Pancreas (tissue), 10 donors: ENCODE measurements around the gene P2RX4. TPM values are rescaled to one million over a fixed set of nuclear protein-coding genes. Genes with fewer than 3 reads are reported as not detected.
A peak's percentile ranks its signal among the peaks of the same experiment; 100 is the strongest.

ENCODE experiments used
- ATAC-seq, 4 donors: fragments of 200-7000 bp; cut with Tn5 transposase; one replicate each; pipeline versions ENCODE4 v1.8.0 to v1.9.1; 2020; ENCODE audit warnings: mild to moderate bottlenecking in 4 of 4, moderate library complexity in 4 of 4
- DNase-seq, 6 donors: peaks; one replicate each; pipeline ENCODE4 v3.0.0-alpha.2; 2020
- FAIRE-seq: peaks from 2 replicates; lab custom pipeline; 2012; peaks lifted over from hg19 to GRCh38; lab: Jason Lieb, UNC
- H3K27ac ChIP-seq, 4 donors: fragments of 200-600 bp; sonication (generic); 1 replicate in 3 of 4; 2 replicates in 1 of 4; pipeline versions ENCODE4 v1.5.0 to v1.8.0; 2020
- H3K27me3 ChIP-seq, 4 donors: fragments of 200-600 bp; one replicate each; pipeline ENCODE4 v1.8.0; 2021
- H3K36me3 ChIP-seq, 3 donors: fragments of 200-600 bp; sonication (generic) in 1 of 3; one replicate each; pipeline versions ENCODE4 v1.5.0 to v1.8.0; 2020 to 2021
- H3K4me1 ChIP-seq, 3 donors: fragments of 200-600 bp; one replicate each; pipeline ENCODE4 v1.8.0; 2021
- H3K4me3 ChIP-seq, 4 donors: fragments of 200-600 bp; sonication (generic) in 2 of 4; one replicate each; pipeline versions ENCODE4 v1.5.0 to v1.8.0; 2020 to 2021
- H3K9me3 ChIP-seq, 4 donors: fragments of 200-600 bp; one replicate each; pipeline ENCODE4 v1.8.0; 2021
- WGBS, 2 donors: extraction: QIAGEN DNeasy Blood & Tissue Kit; methylation state at CpG; one replicate each; pipeline ENCODE4 v1.1.7; 2013; 5-methylcytosine and 5-hydroxymethylcytosine counted together
- intact Hi-C, 3 donors: fragments of 100-400 bp; cut with DNase I; formaldehyde crosslinking; loops; one replicate each; pipeline versions ENCODE4 v1.11.1 to v1.14.2; 2022
- polyA plus RNA-seq, 2 donors: library from polyadenylated mRNA; stranded (reverse); fragments of 200-250 nt; gene quantifications; one replicate each; pipeline ENCODE4 v1.2.3, GENCODE V29; 2013
- total RNA-seq, 6 donors: library from RNA; stranded (reverse); fragmentation: NEBNext Ultra II Directional in 4 of 6; extraction: Animal tissue kit (Norgen Biotek cat#: 25700) in 4 of 6; gene quantifications; one replicate each; pipeline versions ENCODE4 v1.2.1 to v1.2.4, GENCODE V29; 2021 to 2023
- TF ChIP-seq, protein P1 (sequence below), 4 donors: fragments of 200-600 bp; sonication (generic) in 3 of 4; IDR thresholded peaks; one replicate each; pipeline versions ENCODE4 v1.5.0 to v1.8.0; 2021; ENCODE audit warnings: antibody characterized with exemption in 4 of 4
- donor health status: healthy with polysubstance abuse.
- donor health status: DM: no; HTN: no; CAD: no; lungs with moderate emphysema.
- donor health status: DM: no; HTN: no; CAD: no.
- donor health status: control.
- donor health status: control.
- donor health status: Bipolar disorder and iron deficiency.
- donor health status: DM: yes; HTN: yes; CAD: no.
- donor health status: DM: no; HTN: no; CAD: no.
- donor health status: DM: no; HTN: no; CAD: no.
- donor health status: DM: yes; HTN: yes; CAD: no.

P2RX4 gene
- total and polyA plus RNA-seq, 8 donors = 27.5 to 60.1 (median 33.1) TPM

DNA sequence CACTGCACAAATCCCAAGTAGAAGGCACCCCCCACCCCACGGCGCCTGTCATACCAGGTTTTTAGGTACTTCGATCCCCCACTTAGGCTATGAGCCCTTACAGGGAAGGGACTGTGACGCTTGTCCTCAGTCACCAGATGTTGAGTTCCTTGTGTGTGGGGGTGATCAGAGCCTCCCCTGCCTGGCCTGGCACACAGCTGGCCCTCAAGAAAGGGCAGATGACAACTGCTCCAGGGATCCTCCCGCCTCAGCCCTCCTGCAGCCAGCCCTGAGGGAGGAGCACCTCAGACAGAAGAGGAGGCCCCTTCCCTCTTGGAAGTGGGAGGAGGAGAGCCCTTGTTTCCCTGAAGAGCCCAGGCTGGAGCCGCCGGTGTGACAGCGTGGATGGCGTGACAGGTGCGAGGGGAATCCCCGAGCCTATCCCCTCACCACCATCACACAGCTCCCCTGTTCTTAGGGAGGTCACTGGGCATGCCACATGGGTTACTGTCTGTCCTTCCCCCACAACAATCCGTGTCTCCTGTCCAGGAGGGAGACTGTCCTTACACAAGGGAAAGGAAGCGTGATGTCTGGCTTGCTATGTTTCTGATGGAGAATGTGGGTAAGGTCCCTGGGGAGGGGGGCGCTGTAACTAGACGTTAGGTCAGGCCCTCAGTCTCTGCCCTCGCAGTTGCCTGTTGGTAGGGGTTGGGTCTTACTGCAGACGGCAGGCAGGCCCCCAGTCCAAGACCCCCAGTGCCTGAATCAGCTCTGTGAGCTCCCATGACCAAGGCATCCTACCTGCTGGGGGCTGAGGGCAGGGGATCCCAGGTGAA lies 31.4 kb downstream of the P2RX4 start:
- intact Hi-C loops = no loop called here
- TF ChIP-seq, protein P1, sequence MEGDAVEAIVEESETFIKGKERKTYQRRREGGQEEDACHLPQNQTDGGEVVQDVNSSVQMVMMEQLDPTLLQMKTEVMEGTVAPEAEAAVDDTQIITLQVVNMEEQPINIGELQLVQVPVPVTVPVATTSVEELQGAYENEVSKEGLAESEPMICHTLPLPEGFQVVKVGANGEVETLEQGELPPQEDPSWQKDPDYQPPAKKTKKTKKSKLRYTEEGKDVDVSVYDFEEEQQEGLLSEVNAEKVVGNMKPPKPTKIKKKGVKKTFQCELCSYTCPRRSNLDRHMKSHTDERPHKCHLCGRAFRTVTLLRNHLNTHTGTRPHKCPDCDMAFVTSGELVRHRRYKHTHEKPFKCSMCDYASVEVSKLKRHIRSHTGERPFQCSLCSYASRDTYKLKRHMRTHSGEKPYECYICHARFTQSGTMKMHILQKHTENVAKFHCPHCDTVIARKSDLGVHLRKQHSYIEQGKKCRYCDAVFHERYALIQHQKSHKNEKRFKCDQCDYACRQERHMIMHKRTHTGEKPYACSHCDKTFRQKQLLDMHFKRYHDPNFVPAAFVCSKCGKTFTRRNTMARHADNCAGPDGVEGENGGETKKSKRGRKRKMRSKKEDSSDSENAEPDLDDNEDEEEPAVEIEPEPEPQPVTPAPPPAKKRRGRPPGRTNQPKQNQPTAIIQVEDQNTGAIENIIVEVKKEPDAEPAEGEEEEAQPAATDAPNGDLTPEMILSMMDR (IDR thresholded peaks at IDR 0.05) = no peak
- DNase-seq = no peak
- peaks cover 14 to 26% (median 20%) of the 10 kb centered on the region in 3 donors for H3K4me1 ChIP-seq
- H3K27me3 ChIP-seq = no peaks in the 10 kb centered on the region
- no peak overlapping the region for H3K27ac ChIP-seq
- no peak for FAIRE-seq
- H3K36me3 ChIP-seq = no peaks in the 10 kb centered on the region
- no peaks in the 10 kb centered on the region for H3K9me3 ChIP-seq
- ATAC-seq = no peak
- WGBS, 2 donors = 85 to 87% methylated on average over 17 of the region's 17 CpGs
- no peak overlapping the region for H3K4me3 ChIP-seq

DNA sequence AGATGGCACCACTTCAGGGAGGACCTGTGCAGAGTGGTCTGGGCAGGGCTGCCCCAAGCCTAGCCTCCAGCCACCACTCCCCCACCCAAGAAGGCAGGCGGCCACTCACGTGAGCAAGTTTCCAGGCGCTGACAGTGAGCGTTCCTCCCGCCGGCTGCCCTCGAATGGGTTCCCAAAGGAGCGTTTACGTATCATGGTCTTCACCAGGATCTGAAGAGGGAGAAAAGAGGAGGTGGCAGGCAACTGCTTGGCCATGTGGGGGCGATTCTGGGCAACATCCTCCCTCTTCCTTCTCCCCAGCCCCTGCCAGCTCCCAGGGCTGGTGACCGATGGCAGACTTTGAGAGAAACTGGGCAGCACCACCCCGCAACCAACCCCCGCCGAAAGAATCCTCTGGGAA lies 35.1 kb downstream of the P2RX4 start:
- ATAC-seq = no peak
- Histone ChIP-seq H3K4me1 (no peaks in the 10 kb centered on the region), H3K36me3 (peaks cover 0 to 15% (median 9%) of the 10 kb centered on the region in 3 donors), H3K27ac (no peak overlapping the region), H3K27me3 (no peaks in the 10 kb centered on the region), H3K4me3 (no peak overlapping the region), H3K9me3 (no peaks in the 10 kb centered on the region)
- WGBS, 2 donors = 92 to 98% methylated on average over 14 of the region's 14 CpGs
- DNase-seq = peak in 1 of 6 donors; percentile 49
- intact Hi-C loops = no loop called here
- no peak for FAIRE-seq
- TF ChIP-seq, protein P1 (IDR thresholded peaks at IDR 0.05) = no peak

DNA sequence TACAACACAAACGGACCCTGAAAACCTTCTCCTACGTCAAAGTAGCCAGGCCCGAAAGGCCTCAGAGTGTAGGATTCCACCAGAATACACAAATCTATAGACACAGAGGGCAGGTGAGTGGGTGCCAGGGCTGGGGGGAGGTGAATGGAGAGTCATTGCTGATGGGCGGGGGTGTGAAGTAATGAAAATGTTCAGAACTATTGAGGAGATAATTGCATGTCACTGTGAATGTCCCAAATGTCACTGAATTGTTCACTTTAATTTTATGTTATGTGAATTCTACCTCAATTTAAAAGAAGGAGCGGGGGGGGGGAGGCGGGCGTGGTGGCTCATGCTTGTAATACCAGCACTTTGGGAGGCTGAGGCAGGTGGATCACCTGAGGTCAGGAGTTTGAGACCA lies 36.0 kb downstream of the P2RX4 start:
- Histone ChIP-seq H3K36me3 (peaks cover 0 to 18% (median 9%) of the 10 kb centered on the region in 3 donors), H3K4me3 (no peak overlapping the region), H3K27ac (no peak overlapping the region), H3K27me3 (no peaks in the 10 kb centered on the region), H3K4me1 (no peaks in the 10 kb centered on the region), H3K9me3 (no peaks in the 10 kb centered on the region)
- TF ChIP-seq, protein P1 (IDR thresholded peaks at IDR 0.05) = no peak
- ATAC-seq (no peak), DNase-seq (peak in 1 of 6 donors; percentile 5), FAIRE-seq (no peak)
- 93 to 94% methylated on average over 7 of the region's 7 CpGs for WGBS, 2 donors
- intact Hi-C loops = no loop called here

DNA sequence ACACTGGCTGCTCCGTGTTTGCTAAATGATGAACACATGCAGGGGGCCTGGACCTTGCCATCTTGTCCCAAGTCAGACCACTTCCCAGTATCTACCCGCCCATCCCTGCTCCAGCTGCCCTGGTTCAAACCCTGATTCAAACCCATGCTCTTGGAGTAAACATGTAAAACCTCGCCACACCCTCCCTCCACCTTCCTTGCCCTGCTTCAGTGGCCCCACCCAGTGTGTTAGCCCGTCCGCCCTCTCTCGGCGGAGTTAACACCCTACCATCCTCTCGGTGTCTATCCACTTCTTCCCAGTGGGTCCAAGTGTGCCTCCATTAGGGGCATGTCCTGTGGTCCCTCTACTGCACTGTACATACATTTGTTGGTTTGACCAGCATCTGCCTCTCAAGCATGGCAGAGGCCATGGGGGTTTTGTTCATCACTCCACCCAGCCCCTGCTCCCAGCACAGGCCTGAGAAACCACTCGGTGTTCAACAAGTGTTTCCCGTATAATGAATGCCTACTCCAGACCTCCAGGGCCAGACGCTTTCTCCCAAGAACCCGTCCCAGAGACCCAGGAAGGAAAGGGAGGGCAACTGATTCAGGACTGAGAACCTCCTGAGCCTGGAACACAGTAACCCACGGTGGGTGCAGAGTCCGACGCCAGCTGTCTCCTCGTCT lies 37.1 kb downstream of the P2RX4 start:
- H3K27ac ChIP-seq = no peak overlapping the region
- intact Hi-C loops = no loop called here
- peaks cover 0 to 18% (median 9%) of the 10 kb centered on the region in 3 donors for H3K36me3 ChIP-seq
- DNase-seq (no peak), ATAC-seq (no peak), FAIRE-seq (no peak)
- H3K27me3 ChIP-seq = no peaks in the 10 kb centered on the region
- TF ChIP-seq, protein P1 (IDR thresholded peaks at IDR 0.05) = no peak
- no peaks in the 10 kb centered on the region for H3K9me3 ChIP-seq
- WGBS, 2 donors = 93 to 95% methylated on average over 16 of the region's 16 CpGs
- H3K4me1 ChIP-seq = no peaks in the 10 kb centered on the region
- H3K4me3 ChIP-seq = no peak overlapping the region
